Chondrocyte (in vitro differentiated cells): ENCODE measurements around the gene EME1. TPM values are rescaled to one million over a fixed set of nuclear protein-coding genes. Genes with fewer than 3 reads are reported as not detected.
"Not testable (repeated sequence)": the region's sequence is repeated elsewhere in the genome, so short reads cannot be mapped to it uniquely, and the experiment has no call there.

Experiments
- DNase-seq: peaks from one replicate; pipeline ENCODE4 v3.0.0; 2021; ENCODE audit warnings: mixed read lengths, low spot score
- H3K27ac Mint-ChIP-seq: one replicate; pipeline ENCODE4 v1.8.0; 2021; ENCODE audit warnings: mild to moderate bottlenecking, moderate library complexity, mixed read lengths; ENCODE audit not compliant: unreplicated experiment
- H3K27me3 Mint-ChIP-seq: 2 replicates; pipeline ENCODE4 v1.8.0; 2021; ENCODE audit warnings: low read depth, mixed read lengths
- H3K36me3 Mint-ChIP-seq: 2 replicates; pipeline ENCODE4 v1.8.0; 2021; ENCODE audit warnings: low read depth, mixed read lengths
- H3K4me1 Mint-ChIP-seq: 2 replicates; pipeline ENCODE4 v1.8.0; 2021; ENCODE audit warnings: low read depth, mild to moderate bottlenecking, mixed read lengths
- H3K4me3 Mint-ChIP-seq: one replicate; pipeline ENCODE4 v1.8.0; 2021; ENCODE audit warnings: mild to moderate bottlenecking, moderate library complexity, mixed read lengths; ENCODE audit not compliant: unreplicated experiment
- H3K9me3 Mint-ChIP-seq: 2 replicates; pipeline ENCODE4 v1.8.0; 2021; ENCODE audit warnings: low read depth, mixed read lengths
- CTCF ChIP-seq: fragments of 200-600 bp; sonication (generic); IDR thresholded peaks from 2 replicates; pipeline ENCODE4 v1.5.0; 2021; ENCODE audit warnings: antibody characterized with exemption, mild to moderate bottlenecking, moderate library complexity
- total RNA-seq: library from RNA; stranded (reverse); gene quantifications from 3 replicates; pipeline ENCODE4 v1.2.1, GENCODE V29; 2021

Gene EME1
- total RNA-seq, 1 donor from 2014 or later, result 1.9 TPM

- no peak overlapping the region for H3K4me3 Mint-ChIP-seq
- H3K27ac Mint-ChIP-seq, result no peak overlapping the region
- no peak for TF ChIP-seq CTCF
- no peaks in the 10 kb centered on the region for H3K9me3 Mint-ChIP-seq
- no peaks in the 10 kb centered on the region for H3K27me3 Mint-ChIP-seq
- peaks cover 11% of the 10 kb centered on the region for H3K4me1 Mint-ChIP-seq
- DNase-seq, result no peak
- H3K36me3 Mint-ChIP-seq, result no peaks in the 10 kb centered on the region
Measured at GRCh38 chr17:50330151-50330775, 42.8 kb upstream of the EME1 start.

DNA sequence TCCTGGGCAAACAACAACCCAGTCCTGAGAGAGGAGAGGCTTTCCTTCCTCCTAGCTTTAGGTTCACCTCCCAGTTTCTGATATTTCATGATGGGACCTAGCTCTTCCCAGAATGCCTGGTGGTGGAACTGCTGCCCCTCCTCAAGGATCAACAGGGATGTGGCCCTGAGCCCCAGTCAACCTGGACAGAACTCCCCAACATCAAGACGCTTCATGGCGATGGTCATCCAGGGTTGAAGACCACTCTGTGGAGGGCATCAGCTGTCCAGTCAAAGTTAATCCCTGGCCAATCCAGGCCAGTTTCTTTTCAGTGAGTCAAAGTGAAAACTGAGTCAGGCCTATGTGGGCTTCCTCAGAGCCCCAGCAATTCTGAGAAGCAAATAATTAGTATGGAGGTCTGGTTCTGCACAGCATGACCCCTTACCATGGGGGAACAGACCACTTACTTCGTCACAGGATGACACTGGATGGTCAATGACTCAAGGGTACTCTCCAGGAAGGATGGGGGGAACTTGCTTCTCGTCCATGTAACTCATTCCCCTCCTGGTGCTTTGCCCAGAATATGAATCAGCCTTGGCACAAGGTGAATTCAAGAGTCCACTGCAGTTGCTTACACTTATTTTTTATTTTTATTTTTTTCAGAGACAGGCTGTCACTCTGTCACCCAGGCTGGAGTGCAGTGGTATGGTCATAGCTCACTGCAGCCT is 41.8 kb upstream of the EME1 start:
- no peak for DNase-seq
- H3K36me3 Mint-ChIP-seq, result no peaks in the 10 kb centered on the region
- TF ChIP-seq CTCF, result no peak
- no peak overlapping the region for H3K4me3 Mint-ChIP-seq
- H3K9me3 Mint-ChIP-seq, result no peaks in the 10 kb centered on the region
- H3K27ac Mint-ChIP-seq, result no peak overlapping the region
- H3K4me1 Mint-ChIP-seq, result peaks cover 11% of the 10 kb centered on the region
- H3K27me3 Mint-ChIP-seq, result no peaks in the 10 kb centered on the region

DNA sequence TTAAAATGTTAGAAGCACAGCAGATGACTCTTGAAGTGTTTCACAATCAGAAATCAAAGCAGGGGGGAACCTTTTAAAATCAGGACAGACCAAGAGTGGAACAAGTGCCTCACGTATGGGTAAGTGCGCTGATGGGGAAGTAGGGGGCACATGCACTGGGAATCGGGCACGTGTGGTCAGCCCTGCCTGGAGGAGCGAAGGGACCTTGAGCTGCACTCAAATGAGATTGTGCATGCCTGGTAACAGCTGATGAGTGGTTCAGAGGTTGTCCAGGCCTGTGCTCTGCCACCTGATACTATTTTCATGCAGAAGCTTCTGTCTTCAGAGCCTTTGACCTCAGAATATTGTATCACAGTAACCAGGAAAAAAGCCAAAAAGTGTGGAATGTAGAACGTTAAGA is 40.8 kb upstream of the EME1 start:
- DNase-seq, result no peak
- Mint-ChIP-seq H3K27ac (no peak overlapping the region), H3K4me3 (no peak overlapping the region), H3K36me3 (no peaks in the 10 kb centered on the region), H3K4me1 (peaks cover 11% of the 10 kb centered on the region), H3K9me3 (no peaks in the 10 kb centered on the region), H3K27me3 (no peaks in the 10 kb centered on the region)
- no peak for TF ChIP-seq CTCF

DNA sequence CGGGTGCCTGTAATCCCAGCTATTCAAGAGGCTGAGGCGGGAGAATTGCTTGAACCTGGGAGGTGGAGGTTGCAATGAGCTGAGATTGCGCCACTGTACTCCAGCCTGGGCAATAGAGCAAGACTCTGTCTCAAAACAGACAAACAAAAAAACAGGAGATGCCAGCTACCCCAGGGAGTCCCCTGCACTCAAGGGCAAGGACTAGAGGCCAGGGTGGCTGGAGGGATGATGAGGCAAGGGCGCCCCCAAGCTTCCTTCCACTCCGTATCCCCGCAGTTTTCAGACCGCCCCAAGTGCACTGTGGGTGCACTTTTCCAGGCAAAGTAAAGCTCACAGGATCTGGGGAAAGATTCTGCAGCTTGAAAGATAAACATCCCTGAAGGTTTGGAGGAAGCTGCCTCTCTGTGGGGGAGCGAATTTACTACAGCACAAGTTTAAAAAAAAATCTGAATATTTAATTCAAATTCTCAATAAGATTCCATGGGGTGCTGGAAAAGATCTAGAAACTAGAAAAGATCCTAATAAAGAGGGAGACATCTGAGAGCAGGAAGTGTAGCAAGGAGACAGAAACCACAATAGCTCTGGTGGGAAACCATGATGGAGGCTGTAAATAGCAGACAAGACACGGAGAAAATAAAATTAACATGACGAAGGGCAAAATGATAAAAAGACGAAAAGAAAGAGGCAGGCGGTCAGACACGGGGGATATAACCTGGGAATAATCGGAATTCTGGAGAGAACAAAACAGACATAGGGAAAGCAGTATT is 39.6 kb upstream of the EME1 start:
- H3K36me3 Mint-ChIP-seq, H3K9me3 Mint-ChIP-seq, H3K27me3 Mint-ChIP-seq, DNase-seq, H3K4me3 Mint-ChIP-seq, H3K27ac Mint-ChIP-seq: not testable (repeated sequence)
- TF ChIP-seq CTCF, result peak; percentile 44
- peaks cover 11% of the 10 kb centered on the region for H3K4me1 Mint-ChIP-seq

DNA sequence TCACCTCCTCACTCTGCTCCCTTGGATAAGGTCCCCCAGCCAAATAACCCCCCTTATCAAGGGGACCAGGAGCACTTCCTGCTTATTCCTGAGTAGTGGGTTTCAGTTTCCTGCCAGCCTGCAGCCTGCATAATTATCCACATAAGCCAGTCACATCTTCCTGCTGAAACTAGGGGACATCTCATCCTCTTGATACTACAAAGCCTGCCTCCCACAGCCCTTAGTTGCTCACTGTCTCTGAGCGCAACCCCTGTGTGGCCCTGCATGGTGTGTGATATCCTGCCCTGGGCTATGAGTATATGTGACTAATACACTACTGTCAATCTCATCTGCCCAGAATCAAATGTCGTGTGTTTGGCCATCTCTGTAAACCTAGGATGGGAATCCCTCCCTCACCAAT is 35.1 kb upstream of the EME1 start:
- Mint-ChIP-seq H3K36me3 (no peaks in the 10 kb centered on the region), H3K27ac (no peak overlapping the region), H3K9me3 (peaks cover 14% of the 10 kb centered on the region), H3K4me3 (no peak overlapping the region), H3K4me1 (peaks cover 11% of the 10 kb centered on the region), H3K27me3 (no peaks in the 10 kb centered on the region)
- TF ChIP-seq CTCF, result no peak
- no peak for DNase-seq
